Spleen (tissue), 11 donors: ENCODE results near the gene PPP1CB. TPM values are rescaled to one million over a fixed set of nuclear protein-coding genes. Genes with fewer than 3 reads are reported as not detected.

Experiments
- DNase-seq: peaks from one replicate; pipeline ENCODE4 v3.0.0-alpha.2; 2020
- H3K27ac ChIP-seq, 8 donors: fragments of 200-600 bp; sonication (generic) in 7 of 8; 1 replicate in 4 of 8; 2 replicates in 4 of 8; pipeline versions ENCODE4 v1.5.0 to v1.8.0; 2016 to 2021; ENCODE audit warnings: inconsistent platforms in 4 of 8, mild to moderate bottlenecking in 4 of 8, moderate library complexity in 1 of 8
- H3K27me3 ChIP-seq, 7 donors: fragments of 200-600 bp; sonication (generic) in 6 of 7; replicated peaks in 1 of 7; 1 replicate in 4 of 7; 2 replicates in 3 of 7; pipeline versions ENCODE4 v1.5.0 to v1.8.0; 2016 to 2021; ENCODE audit warnings: inconsistent platforms in 3 of 7, mild to moderate bottlenecking in 1 of 7
- H3K36me3 ChIP-seq, 6 donors: fragments of 200-600 bp; sonication (generic) in 5 of 6; 1 replicate in 4 of 6; 2 replicates in 2 of 6; pipeline versions ENCODE4 v1.5.0 to v1.8.0; 2016 to 2021; ENCODE audit warnings: inconsistent platforms in 2 of 6
- H3K4me1 ChIP-seq, 6 donors: fragments of 200-600 bp; sonication (generic) in 5 of 6; 1 replicate in 3 of 6; 2 replicates in 3 of 6; pipeline versions ENCODE4 v1.5.0 to v1.8.0; 2016 to 2021; ENCODE audit warnings: inconsistent platforms in 3 of 6
- H3K4me3 ChIP-seq, 8 donors: fragments of 200-600 bp; sonication (generic) in 7 of 8; 1 replicate in 4 of 8; 2 replicates in 4 of 8; pipeline versions ENCODE4 v1.5.0 to v1.8.0; 2016 to 2021; ENCODE audit warnings: inconsistent platforms in 4 of 8, mild to moderate bottlenecking in 4 of 8, moderate library complexity in 2 of 8
- H3K9me3 ChIP-seq, 8 donors: fragments of 200-600 bp; sonication (generic) in 7 of 8; 1 replicate in 4 of 8; 2 replicates in 4 of 8; pipeline versions ENCODE4 v1.5.0 to v1.8.0; 2016 to 2021; ENCODE audit warnings: inconsistent platforms in 4 of 8
- CTCF ChIP-seq, 11 experiments: fragments of 200-600 bp in 7 of 11; fragments of 450-650 bp in 4 of 11; sonication (generic) in 4 of 11; IDR thresholded peaks in 8 of 11; conservative IDR thresholded peaks in 3 of 11; 1 replicate in 7 of 11; 2 replicates in 4 of 11; pipeline versions ENCODE4 v1.4.0 to v1.8.0; 2016 to 2021; ENCODE audit warnings: antibody characterized with exemption in 11 of 11, inconsistent platforms in 4 of 11, mild to moderate bottlenecking in 1 of 11
- POLR2A ChIP-seq, 3 donors: fragments of 450-650 bp; IDR thresholded peaks; one replicate each; pipeline ENCODE4 v1.5.1; 2017; ENCODE audit warnings: antibody characterized with exemption in 3 of 3, mild to moderate bottlenecking in 1 of 3
- POLR2AphosphoS5 ChIP-seq, 3 donors: sonication (generic); formaldehyde crosslinking; IDR thresholded peaks; one replicate each; pipeline ENCODE4 v1.5.1; 2017; ENCODE audit warnings: antibody characterized with exemption in 3 of 3
- WGBS, 5 donors: extraction: QIAGEN DNeasy Blood & Tissue Kit in 3 of 5; methylation state at CpG; one replicate each; pipeline versions ENCODE4 v1.1.5 to v1.1.7; 2013 to 2018; 5-methylcytosine and 5-hydroxymethylcytosine counted together
- intact Hi-C: fragments of 100-400 bp; cut with DNase I; formaldehyde crosslinking; loops from one replicate; pipeline ENCODE4 v1.15.0; 2023; ENCODE audit warnings: low total_unique reads
- polyA plus RNA-seq, 3 donors: library from polyadenylated mRNA; stranded (reverse); fragments of 200-250 nt; gene quantifications; one replicate each; pipeline ENCODE4 v1.2.1, GENCODE V29; 2013
- total RNA-seq, 7 donors: library from RNA; depleted of rRNA in 3 of 7; stranded (reverse); fragments of >200 nt in 3 of 7; fragmentation: NEBNext Ultra II Directional in 4 of 7; extraction: Animal tissue kit (Norgen Biotek cat#: 25700) in 4 of 7; gene quantifications; one replicate each; pipeline versions ENCODE4 v1.1.0 to v1.2.1, GENCODE V29; 2016 to 2021
- donor health status: healthy with polysubstance abuse.
- donor health status: DM: no; HTN: no; CAD: no; lungs with moderate emphysema.
- donor health status: DM: no; HTN: no; CAD: no.
- donor health status: Bipolar disorder and iron deficiency.
- donor health status: healthy.
- donor health status: DM: no; HTN: no; CAD: no.
- donor health status: DM: yes; HTN: yes; CAD: no.

Gene PPP1CB
- total and polyA plus RNA-seq, 10 donors = 40.4 to 244 (median 187) TPM

GRCh38 chr2:28828382-28828781, 76.8 kb downstream of the PPP1CB start:
- Histone ChIP-seq H3K36me3 (no peaks in the 10 kb centered on the region), H3K27me3 (no peaks in the 10 kb centered on the region), H3K4me3 (no peak overlapping the region), H3K9me3 (no peaks in the 10 kb centered on the region), H3K27ac (no peak overlapping the region), H3K4me1 (no peaks in the 10 kb centered on the region)
- WGBS, 5 donors = 78 to 90% (median 82%) methylated on average over 2 of the region's 2 CpGs
- TF ChIP-seq POLR2A (IDR thresholded peaks at IDR 0.05) = no peak
- no peak for TF ChIP-seq POLR2AphosphoS5 (IDR thresholded peaks at IDR 0.05)
- TF ChIP-seq CTCF (IDR thresholded peaks at IDR 0.05 in 8 of 11, conservative IDR thresholded peaks at IDR 0.05 in 3 of 11) = no peak
- intact Hi-C loops = loop anchor here (10.0 kb wide), 1 partner anchor 1006 kb away; no protein-coding TSS in a partner anchor
- no peak for DNase-seq

GRCh38 chr2:28833740-28834470, 82.3 kb downstream of the PPP1CB start:
- intact Hi-C loops = no loop called here
- Histone ChIP-seq H3K9me3 (no peaks in the 10 kb centered on the region), H3K4me3 (no peak overlapping the region), H3K27ac (no peak overlapping the region), H3K4me1 (no peaks in the 10 kb centered on the region), H3K27me3 (no peaks in the 10 kb centered on the region), H3K36me3 (no peaks in the 10 kb centered on the region)
- WGBS, 5 donors = 82 to 89% (median 87%) methylated on average over 2 of the region's 2 CpGs
- TF ChIP-seq CTCF (IDR thresholded peaks at IDR 0.05 in 8 of 11, conservative IDR thresholded peaks at IDR 0.05 in 3 of 11) (no peak), POLR2A (IDR thresholded peaks at IDR 0.05) (no peak), POLR2AphosphoS5 (IDR thresholded peaks at IDR 0.05) (no peak)
- DNase-seq = no peak

- TF ChIP-seq POLR2A (IDR thresholded peaks at IDR 0.05) = no peak
- TF ChIP-seq POLR2AphosphoS5 (IDR thresholded peaks at IDR 0.05) = no peak
- no peak for TF ChIP-seq CTCF (IDR thresholded peaks at IDR 0.05 in 8 of 11, conservative IDR thresholded peaks at IDR 0.05 in 3 of 11)
- Histone ChIP-seq H3K27ac (no peak overlapping the region), H3K4me1 (no peaks in the 10 kb centered on the region), H3K9me3 (no peaks in the 10 kb centered on the region), H3K36me3 (no peaks in the 10 kb centered on the region), H3K4me3 (no peak overlapping the region), H3K27me3 (no peaks in the 10 kb centered on the region)
- no peak for DNase-seq
- 82 to 91% (median 82%) methylated on average over 2 of the region's 2 CpGs for WGBS, 5 donors
- intact Hi-C loops = no loop called here
Measured at GRCh38 chr2:28835781-28836180, 84.2 kb downstream of the PPP1CB start.

GRCh38 chr2:28838971-28839370, 87.3 kb downstream of the PPP1CB start:
- no peaks in the 10 kb centered on the region for H3K36me3 ChIP-seq
- TF ChIP-seq CTCF (IDR thresholded peaks at IDR 0.05 in 8 of 11, conservative IDR thresholded peaks at IDR 0.05 in 3 of 11) = no peak
- no peak for TF ChIP-seq POLR2AphosphoS5 (IDR thresholded peaks at IDR 0.05)
- no peak for TF ChIP-seq POLR2A (IDR thresholded peaks at IDR 0.05)
- WGBS, 5 donors = 93 to 100% (median 98%) methylated on average over 2 of the region's 2 CpGs
- DNase-seq = no peak
- no peaks in the 10 kb centered on the region for H3K27me3 ChIP-seq
- H3K4me1 ChIP-seq = no peaks in the 10 kb centered on the region
- no peak overlapping the region for H3K27ac ChIP-seq
- intact Hi-C loops = no loop called here
- no peaks in the 10 kb centered on the region for H3K9me3 ChIP-seq
- no peak overlapping the region for H3K4me3 ChIP-seq
